HG03045 (cell line): ENCODE data around the gene PLXDC1.
"Not testable (repeated sequence)": the region's sequence is repeated elsewhere in the genome, so short reads cannot be mapped to it uniquely, and the experiment has no call there.

Experiments
- ATAC-seq: cut with Tn5 transposase; IDR thresholded peaks from one replicate; pipeline ENCODE4 v1.9.1; 2021; ENCODE audit warnings: mild to moderate bottlenecking, moderate library complexity; ENCODE audit not compliant: unreplicated experiment

Gene PLXDC1

GRCh38 chr17:39130205-39130604 lies 21.2 kb downstream of the PLXDC1 start:
- no peak for ATAC-seq

- not testable (repeated sequence) for ATAC-seq
These were observed 21.9 kb downstream of the PLXDC1 start for GRCh38 chr17:39129544-39129943.

- no peak for ATAC-seq
These were observed 25.0 kb downstream of the PLXDC1 start for GRCh38 chr17:39126436-39126835.

- ATAC-seq: no peak
These were observed 26.1 kb downstream of the PLXDC1 start for GRCh38 chr17:39125143-39125875.

GRCh38 chr17:39123627-39124026 lies 27.8 kb downstream of the PLXDC1 start:
- no peak for ATAC-seq

GRCh38 chr17:39122991-39123390 lies 28.4 kb downstream of the PLXDC1 start:
- ATAC-seq: no peak

GRCh38 chr17:39121919-39122318 lies 29.5 kb downstream of the PLXDC1 start:
- ATAC-seq: not testable (repeated sequence)

GRCh38 chr17:39118674-39119419 lies 32.6 kb downstream of the PLXDC1 start:
- ATAC-seq: no peak

- no peak for ATAC-seq
These were observed 35.2 kb downstream of the PLXDC1 start for GRCh38 chr17:39116224-39116623.

- no peak for ATAC-seq
These were observed 36.3 kb downstream of the PLXDC1 start for GRCh38 chr17:39115135-39115534.

GRCh38 chr17:39114723-39115122 lies 36.7 kb downstream of the PLXDC1 start:
- ATAC-seq: no peak

- ATAC-seq: no peak
These were observed 37.6 kb downstream of the PLXDC1 start for GRCh38 chr17:39113871-39114270.

GRCh38 chr17:39110435-39111136 lies 40.9 kb downstream of the PLXDC1 start:
- ATAC-seq: no peak

GRCh38 chr17:39108461-39109375 lies 42.7 kb downstream of the PLXDC1 start:
- ATAC-seq: no peak

- no peak for ATAC-seq
These were observed 43.5 kb downstream of the PLXDC1 start for GRCh38 chr17:39107973-39108372.

- ATAC-seq: no peak
These were observed 44.3 kb downstream of the PLXDC1 start for GRCh38 chr17:39107155-39107554.

- ATAC-seq: no peak
These were observed 45.7 kb downstream of the PLXDC1 start for GRCh38 chr17:39105705-39106104.

- no peak for ATAC-seq
These were observed 46.8 kb downstream of the PLXDC1 start for GRCh38 chr17:39104657-39105056.

- ATAC-seq: no peak
These were observed 47.4 kb downstream of the PLXDC1 start for GRCh38 chr17:39104046-39104445.

GRCh38 chr17:39101091-39101490 lies 50.3 kb downstream of the PLXDC1 start:
- no peak for ATAC-seq

GRCh38 chr17:39100530-39100929 lies 50.9 kb downstream of the PLXDC1 start:
- no peak for ATAC-seq
